B cell (primary cell): ENCODE data around the gene FRRS1. TPM values are rescaled to one million over a fixed set of nuclear protein-coding genes. Genes with fewer than 3 reads are reported as not detected.
A peak's percentile ranks its signal among the peaks of the same experiment; 100 is the strongest.

ENCODE experiments used
- ATAC-seq: fragments of 200-7000 bp; cut with Tn5 transposase; one replicate; pipeline ENCODE4 v1.10.0; 2021; ENCODE audit warnings: low read depth, mild to moderate bottlenecking, moderate number of reproducible peaks, moderate library complexity
- CTCF ChIA-PET: fragments of 350-600 bp; sonication (Branson Sonifier 250); formaldehyde crosslinking; loops from one replicate; lab custom pipeline; 2021; ENCODE audit warnings: antibody characterized with exemption, inconsistent platforms; lab: Charles Lee
- POLR2A ChIA-PET: fragments of 350-600 bp; sonication (Branson Sonifier 250); formaldehyde crosslinking; loops from one replicate; lab custom pipeline; 2021; ENCODE audit warnings: antibody characterized with exemption; lab: Charles Lee
- DNase-seq: peaks from one replicate; pipeline ENCODE4 v3.0.0; 2013
- H2AFZ ChIP-seq: 2 replicates; pipeline ENCODE4 v1.6.1; 2012; ENCODE audit warnings: mild to moderate bottlenecking, low read depth, low read length; ENCODE audit not compliant: insufficient read depth, poor library complexity, severe bottlenecking
- H3K27ac ChIP-seq, 2 donors: 1 replicate in 1 of 2; 2 replicates in 1 of 2; pipeline ENCODE4 v1.5.1; 2012 to 2013; ENCODE audit warnings: low read length in 2 of 2, mild to moderate bottlenecking in 2 of 2, moderate library complexity in 1 of 2
- H3K27me3 ChIP-seq, 4 experiments: fragments of 200-600 bp in 1 of 4; sonication (generic) in 1 of 4; replicated peaks in 1 of 4; 1 replicate in 2 of 4; 2 replicates in 2 of 4; pipeline versions ENCODE4 v1.6.1 to v1.7.0; 2013 to 2016; ENCODE audit warnings: low read length in 3 of 4, mild to moderate bottlenecking in 2 of 4, mixed read lengths in 1 of 4, moderate library complexity in 1 of 4; ENCODE audit not compliant: insufficient read depth in 4 of 4, control insufficient read depth in 3 of 4; ENCODE audit errors: control extremely low read depth in 1 of 4
- H3K36me3 ChIP-seq, 2 experiments: replicated peaks in 1 of 2; 1 replicate in 1 of 2; 2 replicates in 1 of 2; pipeline versions ENCODE4 v1.6.1 to v1.7.1; 2013; ENCODE audit warnings: low read length in 1 of 2; ENCODE audit not compliant: insufficient read depth in 2 of 2, control insufficient read depth in 1 of 2; ENCODE audit errors: control extremely low read depth in 1 of 2, extremely low read depth in 1 of 2
- H3K4me1 ChIP-seq, 2 donors: fragments of 200-600 bp in 1 of 2; sonication (generic) in 1 of 2; 1 replicate in 1 of 2; 2 replicates in 1 of 2; pipeline versions ENCODE4 v1.5.1 to v1.6.1; 2013 to 2017; ENCODE audit warnings: low read length in 2 of 2; ENCODE audit not compliant: control insufficient read depth in 2 of 2, insufficient read depth in 2 of 2
- H3K4me2 ChIP-seq: replicated peaks from 2 replicates; pipeline ENCODE3; 2012; ENCODE audit warnings: mild to moderate bottlenecking, low read depth, low read length; ENCODE audit not compliant: poor library complexity, severe bottlenecking
- H3K4me3 ChIP-seq, 5 experiments: fragments of 200-600 bp in 1 of 5; sonication (generic) in 1 of 5; 1 replicate in 3 of 5; 2 replicates in 2 of 5; pipeline versions ENCODE4 v1.5.1 to v1.7.0; 2011 to 2016; ENCODE audit warnings: low read length in 4 of 5, mild to moderate bottlenecking in 4 of 5, low read depth in 2 of 5, control low read depth in 1 of 5, moderate library complexity in 1 of 5; ENCODE audit not compliant: insufficient read depth in 1 of 5; ENCODE audit errors: control extremely low read depth in 1 of 5, extremely low read depth in 1 of 5
- H3K79me2 ChIP-seq: fragments of 200-600 bp; sonication (generic); one replicate; pipeline ENCODE4 v1.6.0; 2016; ENCODE audit warnings: low read length; ENCODE audit not compliant: control insufficient read depth, insufficient read depth
- H3K9ac ChIP-seq: fragments of 200-600 bp; sonication (generic); 2 replicates; pipeline ENCODE4 v1.6.1; 2017; ENCODE audit warnings: mild to moderate bottlenecking, low read length, moderate library complexity
- H3K9me3 ChIP-seq, 3 donors: one replicate each; pipeline versions ENCODE4 v1.6.1 to v1.7.1; 2013; ENCODE audit warnings: low read length in 2 of 3; ENCODE audit not compliant: control insufficient read depth in 2 of 3, insufficient read depth in 1 of 3; ENCODE audit errors: control extremely low read depth in 1 of 3
- H4K20me1 ChIP-seq: 2 replicates; pipeline ENCODE4 v1.6.0; 2012; ENCODE audit warnings: mild to moderate bottlenecking, low read length; ENCODE audit not compliant: insufficient read depth, control insufficient read depth, poor library complexity, severe bottlenecking
- H3K27ac Mint-ChIP-seq: one replicate; pipeline ENCODE4 v1.8.0; 2021; ENCODE audit warnings: mixed read lengths
- H3K27me3 Mint-ChIP-seq: one replicate; pipeline ENCODE4 v1.8.0; 2021; ENCODE audit warnings: mixed read lengths
- H3K4me1 Mint-ChIP-seq: one replicate; pipeline ENCODE4 v1.8.0; 2021; ENCODE audit warnings: mixed read lengths
- H3K4me3 Mint-ChIP-seq: one replicate; pipeline ENCODE4 v1.8.0; 2021; ENCODE audit warnings: mixed read lengths
- H3K9me3 Mint-ChIP-seq: one replicate; pipeline ENCODE4 v1.8.0; 2022; ENCODE audit warnings: mixed read lengths; ENCODE audit not compliant: insufficient read depth
- EZH2 ChIP-seq: IDR thresholded peaks from 2 replicates; pipeline ENCODE4 v1.6.1; 2012; ENCODE audit warnings: borderline replicate concordance, low read depth, mild to moderate bottlenecking, moderate library complexity, low read length; ENCODE audit not compliant: insufficient read depth, poor library complexity, severe bottlenecking
- WGBS: methylation state at CpG from one replicate; pipeline ENCODE4 v1.1.5; 2013; ENCODE audit warnings: missing lambda C conversion rate; ENCODE audit not compliant: insufficient coverage; 5-methylcytosine and 5-hydroxymethylcytosine counted together
- intact Hi-C: fragments of 100-400 bp; cut with micrococcal nuclease; formaldehyde crosslinking; loops from one replicate; pipeline ENCODE4 v1.10.0; 2022
- polyA minus RNA-seq: library from RNA; depleted of rRNA, polyadenylated mRNA; stranded (reverse); fragments of >200 nt; gene quantifications from 2 replicates; pipeline ENCODE4 v1.2.3, GENCODE V29; 2012
- polyA plus RNA-seq: library from polyadenylated mRNA; depleted of rRNA; stranded (reverse); fragments of >200 nt; gene quantifications from 2 replicates; pipeline ENCODE4 v1.2.3, GENCODE V29; 2012
- total RNA-seq, 2 donors: library from RNA; stranded (reverse); fragments of 120-200 nt in 1 of 2; gene quantifications; 1 replicate in 1 of 2; 2 replicates in 1 of 2; pipeline versions ENCODE4 v1.2.3 to v1.2.4, GENCODE V29; 2013 to 2022
- TF ChIP-seq, protein P1 (sequence below): fragments of 200-600 bp; IDR thresholded peaks from one replicate; pipeline ENCODE4 v1.8.0; 2022; ENCODE audit warnings: antibody characterized with exemption, mild to moderate bottlenecking

FRRS1 gene, protein sequence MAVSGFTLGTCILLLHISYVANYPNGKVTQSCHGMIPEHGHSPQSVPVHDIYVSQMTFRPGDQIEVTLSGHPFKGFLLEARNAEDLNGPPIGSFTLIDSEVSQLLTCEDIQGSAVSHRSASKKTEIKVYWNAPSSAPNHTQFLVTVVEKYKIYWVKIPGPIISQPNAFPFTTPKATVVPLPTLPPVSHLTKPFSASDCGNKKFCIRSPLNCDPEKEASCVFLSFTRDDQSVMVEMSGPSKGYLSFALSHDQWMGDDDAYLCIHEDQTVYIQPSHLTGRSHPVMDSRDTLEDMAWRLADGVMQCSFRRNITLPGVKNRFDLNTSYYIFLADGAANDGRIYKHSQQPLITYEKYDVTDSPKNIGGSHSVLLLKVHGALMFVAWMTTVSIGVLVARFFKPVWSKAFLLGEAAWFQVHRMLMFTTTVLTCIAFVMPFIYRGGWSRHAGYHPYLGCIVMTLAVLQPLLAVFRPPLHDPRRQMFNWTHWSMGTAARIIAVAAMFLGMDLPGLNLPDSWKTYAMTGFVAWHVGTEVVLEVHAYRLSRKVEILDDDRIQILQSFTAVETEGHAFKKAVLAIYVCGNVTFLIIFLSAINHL
- total RNA-seq (0.96 and 1.00 TPM in 2 replicates), polyA plus RNA-seq (0.68 and 0.73 TPM in 2 replicates), polyA minus RNA-seq (1.2 and 2.1 TPM in 2 replicates)
- 2.0 TPM for total RNA-seq (2013)

DNA sequence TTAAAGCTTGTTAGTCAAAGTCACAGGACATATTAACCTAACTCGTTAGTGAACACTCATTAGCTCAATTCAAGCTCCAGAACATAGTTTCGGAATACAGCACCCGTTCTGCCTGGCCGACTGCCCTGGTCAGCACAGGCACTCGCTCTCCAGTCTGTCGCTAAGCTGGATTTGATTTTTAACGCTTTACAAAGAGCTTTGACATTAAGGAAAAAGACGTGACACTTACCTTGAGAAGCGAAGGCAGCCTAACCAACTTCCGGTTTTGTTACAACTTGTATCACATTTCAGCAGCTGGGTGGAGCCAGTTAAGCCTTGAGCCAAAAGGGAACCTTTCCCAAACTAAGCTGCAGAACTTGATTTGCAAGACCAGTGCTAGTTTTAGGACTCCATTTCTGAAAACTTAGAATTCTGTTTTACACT lies at the start of gene FRRS1:
Gene FRRS1, minus strand, starts transcription at position 258 of the 423 bp plus-strand sequence. CDS start 17,867 bp downstream, outside the sequence.
- peak within 1 kb of the TSS; percentile 92 for H3K4me3 Mint-ChIP-seq
- peaks cover 6% of the 10 kb centered on the region for H3K4me1 Mint-ChIP-seq
- intact Hi-C loops = no loop called here
- ChIA-PET CTCF (interaction anchor here (1.0 to 1.1 kb wide), 2 partner anchors 9 to 1102 kb away, joined by 3 read pairs; no protein-coding TSS in a partner anchor), POLR2A (no interaction called here)
- no peaks in the 10 kb centered on the region for H3K9me3 Mint-ChIP-seq
- TF ChIP-seq, protein P1, sequence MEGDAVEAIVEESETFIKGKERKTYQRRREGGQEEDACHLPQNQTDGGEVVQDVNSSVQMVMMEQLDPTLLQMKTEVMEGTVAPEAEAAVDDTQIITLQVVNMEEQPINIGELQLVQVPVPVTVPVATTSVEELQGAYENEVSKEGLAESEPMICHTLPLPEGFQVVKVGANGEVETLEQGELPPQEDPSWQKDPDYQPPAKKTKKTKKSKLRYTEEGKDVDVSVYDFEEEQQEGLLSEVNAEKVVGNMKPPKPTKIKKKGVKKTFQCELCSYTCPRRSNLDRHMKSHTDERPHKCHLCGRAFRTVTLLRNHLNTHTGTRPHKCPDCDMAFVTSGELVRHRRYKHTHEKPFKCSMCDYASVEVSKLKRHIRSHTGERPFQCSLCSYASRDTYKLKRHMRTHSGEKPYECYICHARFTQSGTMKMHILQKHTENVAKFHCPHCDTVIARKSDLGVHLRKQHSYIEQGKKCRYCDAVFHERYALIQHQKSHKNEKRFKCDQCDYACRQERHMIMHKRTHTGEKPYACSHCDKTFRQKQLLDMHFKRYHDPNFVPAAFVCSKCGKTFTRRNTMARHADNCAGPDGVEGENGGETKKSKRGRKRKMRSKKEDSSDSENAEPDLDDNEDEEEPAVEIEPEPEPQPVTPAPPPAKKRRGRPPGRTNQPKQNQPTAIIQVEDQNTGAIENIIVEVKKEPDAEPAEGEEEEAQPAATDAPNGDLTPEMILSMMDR = no peak
- TF ChIP-seq EZH2 = no peak
- Histone ChIP-seq H3K36me3 (no peaks in the 10 kb centered on the region), H3K4me1 (peaks cover 3 to 4% of the 10 kb centered on the region in 2 donors), H3K9me3 (no peaks in the 10 kb centered on the region), H3K4me2 (peak within 1 kb of the TSS; percentile 76), H3K27ac (peak within 1 kb of the TSS; percentile 60 to 78), H2AFZ (peak within 1 kb of the TSS; percentile 92), H3K4me3 (peak within 1 kb of the TSS; percentile 53 to 83 (median 79)), H4K20me1 (no peaks in the 10 kb centered on the region), H3K9ac (peak within 1 kb of the TSS; percentile 95), H3K27me3 (peaks cover 0 to 5% (median 0%) of the 10 kb centered on the region in 4 experiments), H3K79me2 (no peaks in the 10 kb centered on the region)
- H3K27me3 Mint-ChIP-seq = peaks cover 10% of the 10 kb centered on the region
- peak; percentile 64 for ATAC-seq
- peak; percentile 67 for DNase-seq
- WGBS = under 1% methylated on average over 10 of the region's 10 CpGs
- H3K27ac Mint-ChIP-seq = peak within 1 kb of the TSS; percentile 75
